ENCODE measurements around the gene NFIX. TPM values are rescaled to one million over a fixed set of nuclear protein-coding genes. Genes with fewer than 3 reads are reported as not detected.
"Not testable (repeated sequence)": the region's sequence is repeated elsewhere in the genome, so short reads cannot be mapped to it uniquely, and the experiment has no call there.

Gene NFIX
- total RNA-seq, 2 donors from 2014 or later = 16.9 to 26.7 TPM

DNA sequence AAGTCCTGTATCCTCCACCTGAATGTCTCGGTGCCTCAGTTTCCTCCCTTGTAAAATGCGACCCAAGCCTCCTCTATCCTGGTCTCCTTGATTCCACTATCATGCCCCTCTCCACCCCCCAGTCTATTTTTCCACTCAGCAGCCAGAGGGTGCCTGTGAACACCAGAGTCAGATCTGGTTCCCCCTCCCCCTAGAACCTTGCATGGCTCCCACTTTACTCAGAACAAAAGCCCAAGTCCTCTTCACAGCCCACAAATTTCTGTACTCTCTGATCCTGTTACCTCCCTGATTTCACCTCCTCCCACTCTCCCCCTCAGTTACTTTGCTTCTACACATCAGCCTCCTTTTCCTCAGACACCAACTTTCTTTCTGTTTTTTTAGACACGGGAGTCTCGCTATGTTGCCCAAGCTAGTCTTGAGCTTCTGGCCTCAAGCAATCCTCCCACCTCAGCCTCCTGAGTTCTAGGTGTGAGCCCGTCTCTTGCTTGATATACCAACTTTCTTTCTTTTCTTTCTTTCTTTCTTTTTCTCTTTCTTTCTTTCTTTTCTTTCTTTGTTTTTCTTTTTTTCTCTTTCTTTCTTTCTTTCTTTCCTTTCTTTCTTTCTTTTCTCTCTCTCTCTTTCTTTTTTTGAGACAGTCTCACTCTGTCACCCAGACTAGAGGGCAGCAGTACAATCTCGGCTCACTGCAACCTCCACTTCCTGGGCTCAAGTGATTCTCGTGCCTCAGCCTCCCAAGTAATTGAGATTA is 25.0 kb upstream of the NFIX start:
- Histone ChIP-seq H3K36me3 (replicated peaks in 1 of 2; ENCODE audit: insufficient read depth in 1 of 2, low read depth in 2 of 2) (no peaks in the 10 kb centered on the region), H3K27me3 (no peaks in the 10 kb centered on the region), H3K27ac (peak overlapping the region in 2 of 4 donors; percentile 8 to 25), H3K4me1 (peaks cover 17% of the 10 kb centered on the region), H3K4me3 (no peak overlapping the region), H3K9me3 (no peaks in the 10 kb centered on the region)
- intact Hi-C loops (cut with DNase I) = loop anchor here (10.0 kb wide), 1 partner anchor 285 kb away; no protein-coding TSS in a partner anchor
- DNase-seq (no peak), ATAC-seq (no peak)
- TF ChIP-seq, protein P1, sequence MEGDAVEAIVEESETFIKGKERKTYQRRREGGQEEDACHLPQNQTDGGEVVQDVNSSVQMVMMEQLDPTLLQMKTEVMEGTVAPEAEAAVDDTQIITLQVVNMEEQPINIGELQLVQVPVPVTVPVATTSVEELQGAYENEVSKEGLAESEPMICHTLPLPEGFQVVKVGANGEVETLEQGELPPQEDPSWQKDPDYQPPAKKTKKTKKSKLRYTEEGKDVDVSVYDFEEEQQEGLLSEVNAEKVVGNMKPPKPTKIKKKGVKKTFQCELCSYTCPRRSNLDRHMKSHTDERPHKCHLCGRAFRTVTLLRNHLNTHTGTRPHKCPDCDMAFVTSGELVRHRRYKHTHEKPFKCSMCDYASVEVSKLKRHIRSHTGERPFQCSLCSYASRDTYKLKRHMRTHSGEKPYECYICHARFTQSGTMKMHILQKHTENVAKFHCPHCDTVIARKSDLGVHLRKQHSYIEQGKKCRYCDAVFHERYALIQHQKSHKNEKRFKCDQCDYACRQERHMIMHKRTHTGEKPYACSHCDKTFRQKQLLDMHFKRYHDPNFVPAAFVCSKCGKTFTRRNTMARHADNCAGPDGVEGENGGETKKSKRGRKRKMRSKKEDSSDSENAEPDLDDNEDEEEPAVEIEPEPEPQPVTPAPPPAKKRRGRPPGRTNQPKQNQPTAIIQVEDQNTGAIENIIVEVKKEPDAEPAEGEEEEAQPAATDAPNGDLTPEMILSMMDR (IDR thresholded peaks at IDR 0.05) = no peak
- TF ChIP-seq POLR2A (IDR thresholded peaks at IDR 0.05) = no peak
- WGBS, 2 donors = 82 to 85% methylated on average over 7 of the region's 7 CpGs

DNA sequence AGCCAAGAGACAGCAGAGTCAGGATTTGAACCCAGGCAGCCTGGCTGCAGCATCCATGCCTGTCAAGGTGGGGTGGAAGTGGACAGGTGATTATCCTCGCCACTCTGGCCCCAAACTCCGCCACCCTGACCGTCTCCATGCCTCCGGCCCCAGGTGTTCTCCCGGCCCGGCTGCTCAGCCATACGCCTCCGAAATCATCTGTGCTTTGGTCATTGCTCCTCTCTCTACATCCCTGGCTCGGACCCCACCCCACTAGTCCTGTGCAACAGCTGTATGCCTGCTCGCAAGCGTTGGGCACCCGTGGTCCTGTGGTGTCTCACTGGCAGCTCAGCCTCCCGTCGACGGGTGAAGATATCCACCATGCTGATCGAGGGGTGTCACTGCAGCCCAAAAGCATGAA is 22.0 kb upstream of the NFIX start:
- Histone ChIP-seq H3K4me1 (peaks cover 10% of the 10 kb centered on the region), H3K27ac (no peak overlapping the region), H3K4me3 (no peak overlapping the region), H3K36me3 (replicated peaks in 1 of 2; ENCODE audit: insufficient read depth in 1 of 2, low read depth in 2 of 2) (no peaks in the 10 kb centered on the region), H3K27me3 (no peaks in the 10 kb centered on the region), H3K9me3 (no peaks in the 10 kb centered on the region)
- intact Hi-C loops (cut with DNase I) = loop anchor here (10.0 kb wide), 1 partner anchor 282 kb away; no protein-coding TSS in a partner anchor
- ATAC-seq (no peak), DNase-seq (no peak)
- no peak for TF ChIP-seq POLR2A (IDR thresholded peaks at IDR 0.05)
- TF ChIP-seq, protein P1 (IDR thresholded peaks at IDR 0.05) = no peak
- 78 to 79% methylated on average over 15 to 16 of the region's 16 CpGs for WGBS, 2 donors

DNA sequence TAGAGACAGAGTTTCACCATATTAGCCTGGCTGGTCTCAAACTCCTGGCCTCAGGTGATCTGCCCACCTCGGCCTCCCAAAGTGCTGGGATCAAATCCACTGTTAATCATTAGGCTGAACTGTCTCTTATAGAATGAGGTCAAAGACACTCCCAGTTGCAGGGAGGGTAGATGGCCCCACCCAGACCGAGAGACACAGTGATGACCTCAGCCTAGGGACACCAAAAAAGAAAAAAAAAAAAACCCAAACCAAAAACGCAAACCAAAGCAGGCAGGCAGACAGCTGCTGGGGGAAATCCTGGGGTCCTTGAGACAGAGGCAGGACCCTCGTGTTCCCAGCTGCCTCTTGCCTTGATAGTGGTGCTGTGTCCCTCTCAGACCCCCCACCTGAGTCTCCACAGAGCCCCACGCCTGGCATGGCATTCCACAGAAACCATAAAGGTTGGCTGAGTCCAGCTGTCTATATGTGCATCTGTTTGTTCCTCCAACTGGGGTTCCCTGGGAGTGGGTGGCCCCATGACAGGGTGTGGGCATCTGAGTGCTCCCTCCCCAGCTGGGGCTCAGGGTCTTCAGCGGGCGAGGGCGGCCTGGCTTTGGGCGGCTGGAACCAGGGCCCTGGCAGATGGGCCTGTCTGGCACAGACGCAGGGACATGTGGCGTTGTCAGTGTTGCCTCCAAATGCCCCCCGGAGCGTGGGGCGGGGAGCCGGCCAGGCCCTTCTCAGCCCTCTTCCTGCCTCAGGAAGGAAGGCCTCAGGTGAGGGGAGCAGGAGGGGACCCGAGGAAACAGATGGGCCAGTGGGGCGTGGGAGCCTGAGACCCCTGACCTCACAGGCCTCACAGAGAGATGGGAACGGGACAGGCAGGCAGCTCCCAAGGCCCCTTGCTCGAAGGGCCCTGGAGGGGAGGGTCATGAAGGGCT is 20.7 kb upstream of the NFIX start:
- no peak for TF ChIP-seq POLR2A (IDR thresholded peaks at IDR 0.05)
- TF ChIP-seq, protein P1 (IDR thresholded peaks at IDR 0.05) = no peak
- Histone ChIP-seq H3K27me3 (no peaks in the 10 kb centered on the region), H3K9me3 (no peaks in the 10 kb centered on the region), H3K4me1 (peaks cover 5% of the 10 kb centered on the region), H3K36me3 (replicated peaks in 1 of 2; ENCODE audit: insufficient read depth in 1 of 2, low read depth in 2 of 2) (no peaks in the 10 kb centered on the region), H3K4me3 (no peak overlapping the region), H3K27ac (no peak overlapping the region)
- intact Hi-C loops (cut with DNase I) = loop anchor here (5.0 to 10.0 kb wide), 2 partner anchors 123 to 280 kb away; no protein-coding TSS in a partner anchor
- DNase-seq = no peak
- WGBS, 2 donors = 67 to 68% methylated on average over 9 to 19 of the region's 19 CpGs
- ATAC-seq = no peak

DNA sequence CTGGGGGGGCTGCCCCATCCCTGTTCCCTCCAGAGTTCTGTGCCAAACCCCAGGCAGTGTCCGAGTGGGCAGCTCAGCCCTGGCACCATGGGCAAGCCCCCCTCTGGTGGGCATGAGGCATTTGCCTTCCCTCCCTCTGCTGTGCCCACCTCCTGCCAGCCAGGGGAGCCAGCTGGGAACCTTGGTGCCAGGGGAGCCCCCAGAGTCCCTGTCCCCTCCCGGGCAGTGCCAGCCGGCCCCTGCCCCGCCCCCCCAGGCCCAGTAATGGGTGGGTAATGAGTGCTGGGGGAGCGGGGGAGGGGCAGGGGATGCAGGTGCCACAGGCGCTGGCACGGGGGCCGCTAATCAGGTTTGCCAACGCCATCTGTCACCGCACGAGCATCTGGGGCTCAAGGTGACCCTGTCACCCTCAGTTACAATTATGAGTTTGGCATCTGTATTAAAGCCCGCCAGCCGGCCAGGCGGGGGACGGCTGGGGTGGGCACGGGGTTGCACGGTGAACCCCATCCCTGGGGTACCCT is 20.0 kb upstream of the NFIX start:
- intact Hi-C loops (cut with DNase I) = loop anchor here (5.0 to 10.0 kb wide), 2 partner anchors 122 to 280 kb away; no protein-coding TSS in a partner anchor
- 27 to 31% methylated on average over 4 to 13 of the region's 17 CpGs for WGBS, 2 donors
- TF ChIP-seq POLR2A (IDR thresholded peaks at IDR 0.05) = no peak
- TF ChIP-seq, protein P1 (IDR thresholded peaks at IDR 0.05) = no peak
- ATAC-seq (no peak), DNase-seq (no peak)
- no peak overlapping the region for H3K4me3 ChIP-seq
- H3K27me3 ChIP-seq = no peaks in the 10 kb centered on the region
- no peaks in the 10 kb centered on the region for H3K9me3 ChIP-seq
- no peak overlapping the region for H3K27ac ChIP-seq
- no peaks in the 10 kb centered on the region for H3K4me1 ChIP-seq
- no peaks in the 10 kb centered on the region for H3K36me3 ChIP-seq (replicated peaks in 1 of 2; ENCODE audit: insufficient read depth in 1 of 2, low read depth in 2 of 2)

DNA sequence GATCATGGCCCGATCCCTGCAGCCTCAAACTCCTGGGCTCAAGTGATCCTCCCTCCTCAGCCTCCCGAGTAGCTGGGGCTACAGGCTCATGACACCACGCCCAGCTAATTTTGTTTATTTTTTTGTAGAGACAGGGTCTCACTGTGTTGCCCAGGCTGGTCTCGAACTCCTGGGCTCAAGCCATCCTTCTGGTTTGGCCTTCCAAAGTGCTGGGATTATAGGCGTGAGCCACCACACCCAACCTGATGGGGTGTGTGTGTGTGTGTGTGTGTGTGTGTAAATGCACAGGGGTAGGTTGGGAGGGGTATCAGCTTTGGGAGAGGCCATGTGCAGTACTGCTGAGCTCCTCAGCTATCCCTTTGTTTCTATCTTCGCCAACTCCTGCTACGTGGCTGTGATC is 19.2 kb upstream of the NFIX start:
- H3K9me3 ChIP-seq; H3K4me1 ChIP-seq; H3K36me3 ChIP-seq (replicated peaks in 1 of 2; ENCODE audit: insufficient read depth in 1 of 2, low read depth in 2 of 2); H3K4me3 ChIP-seq; H3K27me3 ChIP-seq; ATAC-seq; DNase-seq; H3K27ac ChIP-seq: not testable (repeated sequence)
- intact Hi-C loops (cut with DNase I) = loop anchor here (5.0 to 10.0 kb wide), 2 partner anchors 121 to 279 kb away; no protein-coding TSS in a partner anchor
- 57 to 67% methylated on average over 4 to 7 of the region's 7 CpGs for WGBS, 2 donors

Data from body of pancreas (tissue), 4 donors.